BE2C (cell line): ENCODE results near the gene CCDC102B.

ENCODE experiments used
- DNase-seq: peaks from one replicate; pipeline ENCODE4 v3.0.0-alpha.2; 2020
- H3K27me3 ChIP-seq: fragments of 250-450 bp; sonication (Bioruptor Pico); 2 replicates; pipeline ENCODE4 v1.5.1; 2020; ENCODE audit warnings: mild to moderate bottlenecking
- H3K36me3 ChIP-seq: fragments of 250-450 bp; sonication (Bioruptor Pico); 2 replicates; pipeline ENCODE4 v1.5.1; 2020; ENCODE audit warnings: mild to moderate bottlenecking
- H3K4me1 ChIP-seq: fragments of 250-450 bp; sonication (Bioruptor Pico); 2 replicates; pipeline ENCODE4 v1.5.1; 2020
- H3K4me3 ChIP-seq: 2 replicates; pipeline ENCODE4 v1.5.1; 2011; ENCODE audit warnings: low read depth, low read length
- H3K9me3 ChIP-seq: fragments of 250-450 bp; sonication (Bioruptor Pico); 2 replicates; pipeline ENCODE4 v1.5.1; 2020
- CTCF ChIP-seq: IDR thresholded peaks from 2 replicates; pipeline ENCODE4 v1.5.1; 2012; ENCODE audit warnings: mild to moderate bottlenecking, low read depth, low read length

The CCDC102B gene

GRCh38 chr18:69044215-69044614 is 246.3 kb downstream of the CCDC102B start:
- H3K27me3 ChIP-seq, result no peaks in the 10 kb centered on the region
- no peak for DNase-seq
- no peaks in the 10 kb centered on the region for H3K4me1 ChIP-seq
- H3K4me3 ChIP-seq, result no peak overlapping the region
- H3K9me3 ChIP-seq, result no peaks in the 10 kb centered on the region
- H3K36me3 ChIP-seq, result no peaks in the 10 kb centered on the region
- no peak for TF ChIP-seq CTCF

- no peaks in the 10 kb centered on the region for H3K9me3 ChIP-seq
- TF ChIP-seq CTCF, result no peak
- no peaks in the 10 kb centered on the region for H3K36me3 ChIP-seq
- no peaks in the 10 kb centered on the region for H3K4me1 ChIP-seq
- no peak overlapping the region for H3K4me3 ChIP-seq
- H3K27me3 ChIP-seq, result no peaks in the 10 kb centered on the region
- no peak for DNase-seq
These were observed 266.2 kb downstream of the CCDC102B start for GRCh38 chr18:69064063-69064462.

- H3K9me3 ChIP-seq, result no peaks in the 10 kb centered on the region
- TF ChIP-seq CTCF, result no peak
- no peaks in the 10 kb centered on the region for H3K4me1 ChIP-seq
- no peak for DNase-seq
- no peaks in the 10 kb centered on the region for H3K36me3 ChIP-seq
- no peaks in the 10 kb centered on the region for H3K27me3 ChIP-seq
- no peak overlapping the region for H3K4me3 ChIP-seq
These were observed 269.2 kb downstream of the CCDC102B start for GRCh38 chr18:69067048-69067447.

DNA sequence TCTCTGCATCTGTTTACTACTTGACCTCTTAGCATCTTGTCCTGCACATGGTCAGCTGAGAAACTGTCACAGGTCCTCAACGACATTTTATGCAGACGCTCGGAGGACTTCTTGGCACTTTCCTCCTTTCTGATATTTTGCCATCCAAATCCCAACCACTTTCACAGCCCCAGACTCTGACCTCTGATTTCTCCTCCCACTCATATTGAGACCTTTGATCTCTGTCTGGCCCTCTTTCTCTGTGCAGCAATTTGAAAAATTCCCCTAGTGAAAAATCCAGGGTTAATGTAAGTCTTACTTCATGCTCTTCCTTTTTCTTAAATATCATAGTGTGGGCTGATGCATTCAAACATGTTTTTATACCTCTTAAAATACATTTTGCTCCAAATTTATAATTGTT is 273.8 kb downstream of the CCDC102B start:
- TF ChIP-seq CTCF, result no peak
- Histone ChIP-seq H3K4me1 (no peaks in the 10 kb centered on the region), H3K4me3 (no peak overlapping the region), H3K9me3 (no peaks in the 10 kb centered on the region), H3K36me3 (no peaks in the 10 kb centered on the region), H3K27me3 (no peaks in the 10 kb centered on the region)
- no peak for DNase-seq

GRCh38 chr18:69081846-69082245 is 284.0 kb downstream of the CCDC102B start:
- no peak overlapping the region for H3K4me3 ChIP-seq
- H3K36me3 ChIP-seq, result no peaks in the 10 kb centered on the region
- H3K4me1 ChIP-seq, result no peaks in the 10 kb centered on the region
- TF ChIP-seq CTCF, result no peak
- no peaks in the 10 kb centered on the region for H3K27me3 ChIP-seq
- H3K9me3 ChIP-seq, result no peaks in the 10 kb centered on the region
- no peak for DNase-seq

GRCh38 chr18:69082499-69082898 is 284.6 kb downstream of the CCDC102B start:
- no peak overlapping the region for H3K4me3 ChIP-seq
- no peaks in the 10 kb centered on the region for H3K36me3 ChIP-seq
- no peaks in the 10 kb centered on the region for H3K4me1 ChIP-seq
- no peak for DNase-seq
- H3K9me3 ChIP-seq, result no peaks in the 10 kb centered on the region
- no peak for TF ChIP-seq CTCF
- no peaks in the 10 kb centered on the region for H3K27me3 ChIP-seq
